Measurements from ENCODE around the gene SETD9. TPM values are rescaled to one million over a fixed set of nuclear protein-coding genes. Genes with fewer than 3 reads are reported as not detected.

SETD9 gene
- total and polyA plus RNA-seq, 12 donors, result 6.8 to 26.2 (median 16.1) TPM

DNA sequence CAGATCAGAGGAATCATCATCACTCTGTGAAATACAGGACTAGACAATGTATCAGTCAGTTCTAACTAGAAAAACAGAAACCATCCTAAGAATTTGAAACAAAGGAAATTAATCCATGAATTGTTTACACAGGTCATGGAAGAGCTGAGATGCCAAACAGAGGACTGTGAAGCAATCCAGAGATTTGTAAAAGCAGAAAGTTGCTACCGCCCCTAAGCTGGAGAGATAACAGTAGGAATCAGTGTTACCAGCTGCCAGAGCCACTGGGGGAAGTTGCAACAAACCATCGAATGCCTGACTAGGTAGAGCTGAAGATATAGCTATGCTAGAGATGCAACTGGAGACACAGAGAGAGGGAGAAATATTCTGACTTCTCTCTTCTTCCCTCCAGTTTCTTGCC is 52.9 kb downstream of the SETD9 start:
- Histone ChIP-seq H3K27ac (no peak overlapping the region), H3K9me3 (no peaks in the 10 kb centered on the region), H3K4me1 (no peaks in the 10 kb centered on the region), H3K27me3 (peaks cover 0 to 54% (median 20%) of the 10 kb centered on the region in 7 donors), H3K36me3 (no peaks in the 10 kb centered on the region), H3K4me3 (no peak overlapping the region)
- intact Hi-C loops (cut with DNase I), result no loop called here
- TF ChIP-seq, protein P1, sequence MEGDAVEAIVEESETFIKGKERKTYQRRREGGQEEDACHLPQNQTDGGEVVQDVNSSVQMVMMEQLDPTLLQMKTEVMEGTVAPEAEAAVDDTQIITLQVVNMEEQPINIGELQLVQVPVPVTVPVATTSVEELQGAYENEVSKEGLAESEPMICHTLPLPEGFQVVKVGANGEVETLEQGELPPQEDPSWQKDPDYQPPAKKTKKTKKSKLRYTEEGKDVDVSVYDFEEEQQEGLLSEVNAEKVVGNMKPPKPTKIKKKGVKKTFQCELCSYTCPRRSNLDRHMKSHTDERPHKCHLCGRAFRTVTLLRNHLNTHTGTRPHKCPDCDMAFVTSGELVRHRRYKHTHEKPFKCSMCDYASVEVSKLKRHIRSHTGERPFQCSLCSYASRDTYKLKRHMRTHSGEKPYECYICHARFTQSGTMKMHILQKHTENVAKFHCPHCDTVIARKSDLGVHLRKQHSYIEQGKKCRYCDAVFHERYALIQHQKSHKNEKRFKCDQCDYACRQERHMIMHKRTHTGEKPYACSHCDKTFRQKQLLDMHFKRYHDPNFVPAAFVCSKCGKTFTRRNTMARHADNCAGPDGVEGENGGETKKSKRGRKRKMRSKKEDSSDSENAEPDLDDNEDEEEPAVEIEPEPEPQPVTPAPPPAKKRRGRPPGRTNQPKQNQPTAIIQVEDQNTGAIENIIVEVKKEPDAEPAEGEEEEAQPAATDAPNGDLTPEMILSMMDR (IDR thresholded peaks at IDR 0.05), result no peak
- WGBS, 2 donors, result 18 to 20% methylated on average over 2 of the region's 2 CpGs
- no peak for DNase-seq
- ATAC-seq, result no peak

DNA sequence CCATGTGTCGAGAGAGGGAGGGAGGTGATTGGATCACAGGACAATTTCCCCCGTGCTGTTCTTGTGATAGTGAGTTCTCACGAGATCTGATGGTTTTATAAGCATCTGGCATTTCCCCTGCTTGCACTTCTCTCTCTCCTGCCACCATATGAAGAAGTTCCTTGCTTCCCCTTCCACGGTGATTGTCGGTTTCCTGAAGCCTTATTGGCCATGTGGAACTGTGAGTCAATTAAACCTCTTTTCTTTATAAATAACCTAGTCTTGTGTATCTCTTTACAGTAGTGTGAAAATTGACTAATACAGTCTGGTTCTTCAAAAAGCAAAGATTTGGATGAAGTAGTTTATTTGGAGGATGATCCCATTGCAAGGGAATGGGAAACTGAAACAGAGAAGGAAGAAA is 53.9 kb downstream of the SETD9 start:
- intact Hi-C loops (cut with DNase I), result no loop called here
- Histone ChIP-seq H3K4me3 (no peak overlapping the region), H3K4me1 (no peaks in the 10 kb centered on the region), H3K36me3 (no peaks in the 10 kb centered on the region), H3K27ac (no peak overlapping the region), H3K9me3 (no peaks in the 10 kb centered on the region), H3K27me3 (peaks cover 0 to 61% (median 20%) of the 10 kb centered on the region in 7 donors)
- DNase-seq, result no peak
- TF ChIP-seq, protein P1 (IDR thresholded peaks at IDR 0.05), result no peak
- no peak for ATAC-seq
- 62 to 68% methylated on average over 5 of the region's 5 CpGs for WGBS, 2 donors

DNA sequence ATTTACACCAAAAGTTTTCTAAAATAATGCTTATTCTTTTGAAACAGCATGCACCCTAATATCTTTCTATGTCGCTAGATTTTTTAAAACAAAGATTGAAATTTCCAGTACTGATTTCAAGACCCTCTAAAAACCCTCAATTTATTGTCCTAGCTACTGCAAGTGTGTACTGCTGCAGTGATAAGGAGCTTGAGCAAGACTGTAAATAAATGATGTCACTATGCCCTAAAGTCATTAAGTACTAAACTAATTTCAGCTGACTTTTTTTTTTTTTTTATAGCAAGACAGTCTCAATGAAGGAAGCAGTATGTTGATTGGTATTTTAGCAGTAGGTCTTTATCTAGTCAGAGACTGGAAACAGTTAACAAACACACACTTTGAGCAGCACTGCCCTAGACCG is 54.8 kb downstream of the SETD9 start:
- H3K4me1 ChIP-seq, result no peaks in the 10 kb centered on the region
- no peaks in the 10 kb centered on the region for H3K9me3 ChIP-seq
- intact Hi-C loops (cut with DNase I), result no loop called here
- TF ChIP-seq, protein P1 (IDR thresholded peaks at IDR 0.05), result no peak
- no peak overlapping the region for H3K4me3 ChIP-seq
- 66 to 75% methylated on average over 2 of the region's 2 CpGs for WGBS, 2 donors
- peaks cover 0 to 61% (median 20%) of the 10 kb centered on the region in 7 donors for H3K27me3 ChIP-seq
- ATAC-seq (no peak), DNase-seq (no peak)
- H3K36me3 ChIP-seq, result no peaks in the 10 kb centered on the region
- no peak overlapping the region for H3K27ac ChIP-seq

Other genes with a start within 250 kb of the SETD9 start
- gene MAP3K1, start 94.0 kb upstream of the SETD9 start, total RNA-seq, result 10 to 100 TPM in 1 of 10 donors, 1 to 10 TPM in 9; 4.6 to 13.3 (median 6.5) TPM
- 1 to 10 TPM; 1.7 to 5.6 TPM for gene MAP3K1, start 94.0 kb upstream of the SETD9 start, polyA plus RNA-seq
- gene MIER3, start 42.5 kb downstream of the SETD9 start, total RNA-seq, result 10 to 100 TPM in 8 of 10 donors, 1 to 10 TPM in 2; 9.8 to 17.9 (median 13.0) TPM
- 1 to 10 TPM; 3.3 to 9.6 TPM for gene MIER3, start 42.5 kb downstream of the SETD9 start, polyA plus RNA-seq

All from heart right ventricle (tissue), 16 donors.